ENCODE data around the gene SPTLC2.

The SPTLC2 gene

DNA sequence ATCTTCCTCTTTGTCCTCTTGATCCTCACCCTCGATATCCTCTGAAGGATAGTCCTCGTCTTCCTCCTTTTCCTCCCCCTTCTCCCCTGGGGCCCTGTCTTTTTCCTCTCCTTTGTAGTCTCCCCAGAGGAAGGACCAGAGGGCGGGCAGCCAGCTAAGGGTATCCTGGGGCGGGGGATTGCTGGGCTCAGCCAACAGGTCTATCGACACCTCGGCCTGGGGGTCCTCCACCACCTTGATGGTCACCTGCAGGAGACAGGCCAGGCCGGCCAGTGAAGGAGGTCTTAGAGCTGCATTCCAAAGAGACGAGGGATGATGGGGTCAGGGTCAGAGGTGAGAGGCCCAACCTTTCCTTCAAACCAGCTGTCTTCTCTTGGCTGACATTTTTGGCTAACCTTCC is 134.0 kb downstream of the SPTLC2 start:
- no peak overlapping the region for H3K9ac ChIP-seq (ENCODE audit: low read length in 5 of 5)

DNA sequence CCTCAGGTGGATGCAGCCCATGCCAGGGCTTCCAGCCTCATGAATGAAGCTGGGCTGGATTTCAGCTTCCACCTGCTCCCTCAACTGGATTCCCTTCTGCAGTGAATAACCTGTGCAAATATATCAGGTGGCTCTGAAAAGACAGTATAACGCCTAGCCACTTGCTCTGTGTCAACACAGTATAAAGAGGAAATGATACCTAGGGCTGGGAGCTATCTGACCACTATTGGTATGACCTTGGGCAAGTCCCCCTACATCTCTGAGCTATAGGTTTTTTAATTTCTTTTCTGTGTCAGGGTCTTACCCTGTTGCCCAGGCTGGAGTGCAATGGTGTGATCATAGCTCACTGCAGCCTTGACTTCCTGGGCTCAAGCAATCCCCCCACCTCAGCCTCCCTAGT is 137.6 kb downstream of the SPTLC2 start:
- peaks cover 0 to 12% (median 4%) of the 10 kb centered on the region in 5 donors for H3K4me1 ChIP-seq (ENCODE audit: control insufficient read depth in 5 of 5, insufficient read depth in 5 of 5, low read length in 5 of 5)
- H3K9me3 ChIP-seq (ENCODE audit: control insufficient read depth in 5 of 5, low read length in 5 of 5), result no peaks in the 10 kb centered on the region
- H3K27me3 ChIP-seq (ENCODE audit: control insufficient read depth in 5 of 5, insufficient read depth in 4 of 5, low read length in 5 of 5), result peaks cover 0 to 6% (median 3%) of the 10 kb centered on the region in 5 donors
- H3K36me3 ChIP-seq (ENCODE audit: control insufficient read depth in 5 of 5, insufficient read depth in 5 of 5, low read length in 5 of 5), result no peaks in the 10 kb centered on the region
- no peak overlapping the region for H3K4me3 ChIP-seq (ENCODE audit: low read depth in 1 of 5, low read length in 5 of 5)
- H3K9ac ChIP-seq (ENCODE audit: low read length in 5 of 5), result no peak overlapping the region
- no peak overlapping the region for H3K27ac ChIP-seq (ENCODE audit: low read depth, low read length)

More for the DNA sequence above, 134.0 kb downstream of the SPTLC2 start:
- H3K27me3 ChIP-seq (ENCODE audit: control insufficient read depth in 5 of 5, insufficient read depth in 4 of 5, low read length in 5 of 5), result peaks cover 0 to 4% (median 3%) of the 10 kb centered on the region in 5 donors
- H3K9me3 ChIP-seq (ENCODE audit: control insufficient read depth in 5 of 5, low read length in 5 of 5), result no peaks in the 10 kb centered on the region
- H3K36me3 ChIP-seq (ENCODE audit: control insufficient read depth in 5 of 5, insufficient read depth in 5 of 5, low read length in 5 of 5), result no peaks in the 10 kb centered on the region
- no peak overlapping the region for H3K27ac ChIP-seq (ENCODE audit: low read depth, low read length)
- no peaks in the 10 kb centered on the region for H3K4me1 ChIP-seq (ENCODE audit: control insufficient read depth in 5 of 5, insufficient read depth in 5 of 5, low read length in 5 of 5)
- H3K4me3 ChIP-seq (ENCODE audit: low read depth in 1 of 5, low read length in 5 of 5), result no peak overlapping the region

DNA sequence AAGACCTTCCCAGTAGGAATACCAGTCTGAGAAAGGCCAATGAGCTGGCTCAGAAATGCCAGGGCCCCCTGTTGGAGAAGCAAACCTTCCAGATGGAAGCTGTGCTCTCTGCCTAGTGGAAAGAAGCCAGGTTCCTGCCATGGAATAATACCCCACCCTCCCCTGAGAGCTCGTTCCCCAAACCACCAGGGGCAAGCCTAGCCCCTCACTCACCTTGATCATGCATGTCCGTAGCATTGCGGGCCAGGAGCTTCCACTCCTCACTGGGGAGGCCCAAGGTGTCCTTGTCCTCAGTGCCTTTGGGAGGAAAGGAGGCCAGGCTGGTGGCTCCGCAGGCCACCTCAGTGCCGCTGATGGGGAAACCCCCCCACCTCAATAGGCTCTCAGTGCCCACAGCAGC is 138.4 kb downstream of the SPTLC2 start:
- Histone ChIP-seq H3K27me3 (ENCODE audit: control insufficient read depth in 5 of 5, insufficient read depth in 4 of 5, low read length in 5 of 5) (peaks cover 0 to 6% (median 3%) of the 10 kb centered on the region in 5 donors), H3K4me3 (ENCODE audit: low read depth in 1 of 5, low read length in 5 of 5) (no peak overlapping the region), H3K9me3 (ENCODE audit: control insufficient read depth in 5 of 5, low read length in 5 of 5) (no peaks in the 10 kb centered on the region), H3K27ac (ENCODE audit: low read depth, low read length) (no peak overlapping the region), H3K36me3 (ENCODE audit: control insufficient read depth in 5 of 5, insufficient read depth in 5 of 5, low read length in 5 of 5) (no peaks in the 10 kb centered on the region), H3K4me1 (ENCODE audit: control insufficient read depth in 5 of 5, insufficient read depth in 5 of 5, low read length in 5 of 5) (peaks cover 0 to 12% (median 4%) of the 10 kb centered on the region in 5 donors), H3K9ac (ENCODE audit: low read length in 5 of 5) (no peak overlapping the region)

DNA sequence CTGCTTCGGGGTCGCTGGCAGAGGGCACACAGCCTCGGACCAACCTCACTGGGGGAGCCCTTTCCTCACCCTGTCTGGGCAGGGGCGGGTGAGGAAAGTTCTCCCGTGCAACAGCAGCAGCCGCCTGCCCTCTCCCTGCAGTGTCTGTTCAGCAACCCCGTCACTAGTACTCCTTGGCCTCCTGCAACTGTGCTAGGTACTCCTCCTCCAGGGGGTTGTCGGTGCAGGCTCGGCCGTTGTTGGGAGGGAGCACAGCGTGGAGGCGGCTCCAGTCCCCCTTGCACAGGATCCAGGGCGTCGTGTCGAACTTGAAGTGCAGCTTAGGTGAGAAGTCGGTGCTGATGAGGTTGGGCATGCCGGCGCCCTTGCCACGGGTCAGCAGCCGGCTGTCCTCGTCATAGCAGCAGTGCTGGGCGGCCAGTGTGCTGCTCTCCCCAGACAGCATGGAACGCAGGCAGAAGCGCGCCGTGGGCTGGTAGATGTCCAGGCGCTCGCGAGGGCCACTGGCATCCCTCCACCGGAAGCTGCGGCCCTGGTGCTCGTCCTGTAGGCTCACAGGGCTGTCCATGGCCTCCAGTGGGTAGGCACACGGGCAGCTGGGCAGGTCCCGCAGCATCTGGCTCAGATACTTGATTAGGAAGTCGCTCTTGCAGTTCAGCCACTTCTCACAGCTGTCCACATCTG is 140.9 kb downstream of the SPTLC2 start:
- peaks cover 0 to 12% (median 4%) of the 10 kb centered on the region in 5 donors for H3K4me1 ChIP-seq (ENCODE audit: control insufficient read depth in 5 of 5, insufficient read depth in 5 of 5, low read length in 5 of 5)
- H3K9ac ChIP-seq (ENCODE audit: low read length in 5 of 5), result no peak overlapping the region
- peaks cover 0 to 6% (median 3%) of the 10 kb centered on the region in 5 donors for H3K27me3 ChIP-seq (ENCODE audit: control insufficient read depth in 5 of 5, insufficient read depth in 4 of 5, low read length in 5 of 5)
- no peaks in the 10 kb centered on the region for H3K9me3 ChIP-seq (ENCODE audit: control insufficient read depth in 5 of 5, low read length in 5 of 5)
- H3K36me3 ChIP-seq (ENCODE audit: control insufficient read depth in 5 of 5, insufficient read depth in 5 of 5, low read length in 5 of 5), result no peaks in the 10 kb centered on the region
- no peak overlapping the region for H3K4me3 ChIP-seq (ENCODE audit: low read depth in 1 of 5, low read length in 5 of 5)
- H3K27ac ChIP-seq (ENCODE audit: low read depth, low read length), result no peak overlapping the region

DNA sequence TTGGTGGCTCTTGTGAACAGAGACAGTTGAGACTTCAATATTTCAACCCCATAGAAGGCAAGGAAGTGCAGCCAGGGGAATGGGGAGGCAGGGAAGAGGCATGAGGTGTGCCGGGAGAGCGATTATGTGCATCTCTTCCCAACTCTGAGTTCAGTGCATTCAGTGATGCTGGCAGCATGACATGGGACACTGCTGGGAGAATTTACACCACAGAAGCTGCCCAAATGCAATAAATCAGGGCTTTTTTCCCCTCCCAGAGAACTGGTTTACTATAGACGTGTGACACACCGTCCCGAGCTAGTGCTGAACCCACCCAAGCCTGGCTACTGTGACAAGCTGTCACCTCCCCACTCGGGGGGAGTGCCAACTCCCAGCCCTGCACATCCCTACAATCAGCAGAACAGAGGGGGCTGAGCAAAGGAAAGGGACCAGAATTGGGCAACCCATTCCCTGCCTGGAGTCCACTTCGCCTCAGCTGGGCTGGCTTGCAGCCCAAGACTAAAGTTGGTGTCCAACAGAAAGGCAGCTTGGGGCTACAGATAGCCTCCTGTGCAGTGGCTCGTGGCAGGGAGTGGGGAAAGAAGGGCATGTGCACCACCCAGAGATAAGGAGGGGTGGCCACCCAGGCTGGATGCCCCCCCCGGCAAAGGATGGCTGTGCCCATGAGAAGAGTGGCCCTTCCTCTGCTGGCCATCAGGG is 141.8 kb downstream of the SPTLC2 start:
- peak overlapping the region in 1 of 5 donors; percentile 13 for H3K9ac ChIP-seq (ENCODE audit: low read length in 5 of 5)
- peaks cover 1 to 7% (median 2%) of the 10 kb centered on the region in 5 donors for H3K36me3 ChIP-seq (ENCODE audit: control insufficient read depth in 5 of 5, insufficient read depth in 5 of 5, low read length in 5 of 5)
- H3K27me3 ChIP-seq (ENCODE audit: control insufficient read depth in 5 of 5, insufficient read depth in 4 of 5, low read length in 5 of 5), result peaks cover 0 to 6% (median 3%) of the 10 kb centered on the region in 5 donors
- no peak overlapping the region for H3K4me3 ChIP-seq (ENCODE audit: low read depth in 1 of 5, low read length in 5 of 5)
- peaks cover 0 to 12% (median 4%) of the 10 kb centered on the region in 5 donors for H3K4me1 ChIP-seq (ENCODE audit: control insufficient read depth in 5 of 5, insufficient read depth in 5 of 5, low read length in 5 of 5)
- H3K27ac ChIP-seq (ENCODE audit: low read depth, low read length), result no peak overlapping the region
- H3K9me3 ChIP-seq (ENCODE audit: control insufficient read depth in 5 of 5, low read length in 5 of 5), result no peaks in the 10 kb centered on the region

DNA sequence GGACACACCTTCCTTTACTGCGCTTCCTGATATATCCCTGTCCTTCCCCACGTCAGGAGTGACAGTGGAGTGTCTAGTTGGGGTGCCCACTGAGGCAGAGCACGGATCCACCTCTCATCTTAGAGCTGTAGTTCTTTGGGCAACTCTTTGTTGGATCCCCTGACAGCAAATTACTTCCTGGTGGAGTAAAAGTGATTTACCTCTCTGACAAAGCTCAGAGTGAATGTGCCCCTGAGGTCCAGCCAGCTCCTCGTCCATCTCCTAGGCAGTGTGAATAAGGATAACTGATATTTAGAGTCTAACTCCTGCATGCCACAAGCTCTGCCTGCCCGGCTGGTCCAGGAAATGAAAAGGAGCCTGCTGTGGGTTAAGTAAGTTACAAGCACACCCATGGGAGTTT is 142.5 kb downstream of the SPTLC2 start:
- Histone ChIP-seq H3K9ac (ENCODE audit: low read length in 5 of 5) (no peak overlapping the region), H3K36me3 (ENCODE audit: control insufficient read depth in 5 of 5, insufficient read depth in 5 of 5, low read length in 5 of 5) (peaks cover 5 to 14% (median 10%) of the 10 kb centered on the region in 5 donors), H3K27me3 (ENCODE audit: control insufficient read depth in 5 of 5, insufficient read depth in 4 of 5, low read length in 5 of 5) (peaks cover 0 to 6% (median 3%) of the 10 kb centered on the region in 5 donors), H3K27ac (ENCODE audit: low read depth, low read length) (no peak overlapping the region), H3K4me1 (ENCODE audit: control insufficient read depth in 5 of 5, insufficient read depth in 5 of 5, low read length in 5 of 5) (peaks cover 0 to 12% (median 4%) of the 10 kb centered on the region in 5 donors), H3K4me3 (ENCODE audit: low read depth in 1 of 5, low read length in 5 of 5) (no peak overlapping the region), H3K9me3 (ENCODE audit: control insufficient read depth in 5 of 5, low read length in 5 of 5) (no peaks in the 10 kb centered on the region)

DNA sequence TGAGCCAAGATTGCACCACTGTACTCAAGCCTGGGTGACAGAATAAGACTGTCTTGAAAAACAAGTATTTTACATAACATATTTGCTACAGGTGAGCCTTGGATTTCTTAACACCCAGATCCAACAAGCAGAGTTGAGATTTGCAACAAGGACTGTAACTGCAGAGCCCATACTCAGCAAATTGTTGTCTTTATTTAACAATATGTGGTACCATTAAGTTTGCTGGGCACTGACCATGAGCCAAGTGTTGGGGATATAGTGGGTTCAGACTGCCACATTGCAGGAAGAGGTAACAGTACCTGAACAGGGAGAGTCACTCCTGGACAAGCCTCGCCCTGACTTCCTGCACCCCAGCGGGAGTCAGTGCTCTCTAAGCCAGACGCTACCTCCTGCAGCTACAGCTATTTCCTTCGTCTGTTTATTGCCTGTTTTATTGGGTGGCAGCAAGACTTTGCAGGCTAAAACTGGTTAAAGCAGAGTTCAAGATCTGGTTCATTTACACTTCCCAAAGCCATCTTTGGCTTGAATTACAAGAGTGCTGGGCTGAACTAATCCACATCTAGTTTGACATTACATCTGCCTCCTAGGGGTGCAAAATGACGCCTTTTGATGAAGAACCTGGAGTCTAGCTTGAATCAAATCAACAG is 146.1 kb downstream of the SPTLC2 start:
- Histone ChIP-seq H3K27me3 (ENCODE audit: control insufficient read depth in 5 of 5, insufficient read depth in 4 of 5, low read length in 5 of 5) (no peaks in the 10 kb centered on the region), H3K27ac (ENCODE audit: low read depth, low read length) (no peak overlapping the region), H3K4me1 (ENCODE audit: control insufficient read depth in 5 of 5, insufficient read depth in 5 of 5, low read length in 5 of 5) (peaks cover 0 to 12% (median 4%) of the 10 kb centered on the region in 5 donors), H3K9me3 (ENCODE audit: control insufficient read depth in 5 of 5, low read length in 5 of 5) (no peaks in the 10 kb centered on the region), H3K36me3 (ENCODE audit: control insufficient read depth in 5 of 5, insufficient read depth in 5 of 5, low read length in 5 of 5) (peaks cover 21 to 50% (median 40%) of the 10 kb centered on the region in 5 donors), H3K9ac (ENCODE audit: low read length in 5 of 5) (no peak overlapping the region), H3K4me3 (ENCODE audit: low read depth in 1 of 5, low read length in 5 of 5) (no peak overlapping the region)

DNA sequence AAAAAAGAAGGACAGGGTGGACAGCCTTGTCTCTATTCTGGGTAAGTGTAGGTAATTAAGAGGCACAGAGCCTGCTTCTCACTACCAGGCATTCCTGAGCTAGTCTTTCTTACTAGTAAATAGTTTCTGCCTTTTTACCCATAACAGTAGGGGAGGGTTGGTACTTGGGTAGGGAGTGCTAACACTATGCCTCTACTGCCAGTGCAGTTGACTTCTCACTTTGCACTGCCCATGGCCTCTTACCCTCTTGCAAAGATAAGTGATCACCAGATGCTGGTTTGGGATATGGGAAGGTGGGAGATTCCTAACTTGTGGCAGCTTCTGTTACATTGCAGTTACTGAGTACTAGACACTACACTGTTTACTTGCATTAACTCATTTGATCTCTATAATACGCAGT is 146.9 kb downstream of the SPTLC2 start:
- no peaks in the 10 kb centered on the region for H3K9me3 ChIP-seq (ENCODE audit: control insufficient read depth in 5 of 5, low read length in 5 of 5)
- H3K4me1 ChIP-seq (ENCODE audit: control insufficient read depth in 5 of 5, insufficient read depth in 5 of 5, low read length in 5 of 5), result peaks cover 0 to 6% (median 2%) of the 10 kb centered on the region in 5 donors
- no peak overlapping the region for H3K4me3 ChIP-seq (ENCODE audit: low read depth in 1 of 5, low read length in 5 of 5)
- H3K27me3 ChIP-seq (ENCODE audit: control insufficient read depth in 5 of 5, insufficient read depth in 4 of 5, low read length in 5 of 5), result no peaks in the 10 kb centered on the region
- no peak overlapping the region for H3K27ac ChIP-seq (ENCODE audit: low read depth, low read length)
- H3K9ac ChIP-seq (ENCODE audit: low read length in 5 of 5), result no peak overlapping the region
- peaks cover 28 to 58% (median 48%) of the 10 kb centered on the region in 5 donors for H3K36me3 ChIP-seq (ENCODE audit: control insufficient read depth in 5 of 5, insufficient read depth in 5 of 5, low read length in 5 of 5)

DNA sequence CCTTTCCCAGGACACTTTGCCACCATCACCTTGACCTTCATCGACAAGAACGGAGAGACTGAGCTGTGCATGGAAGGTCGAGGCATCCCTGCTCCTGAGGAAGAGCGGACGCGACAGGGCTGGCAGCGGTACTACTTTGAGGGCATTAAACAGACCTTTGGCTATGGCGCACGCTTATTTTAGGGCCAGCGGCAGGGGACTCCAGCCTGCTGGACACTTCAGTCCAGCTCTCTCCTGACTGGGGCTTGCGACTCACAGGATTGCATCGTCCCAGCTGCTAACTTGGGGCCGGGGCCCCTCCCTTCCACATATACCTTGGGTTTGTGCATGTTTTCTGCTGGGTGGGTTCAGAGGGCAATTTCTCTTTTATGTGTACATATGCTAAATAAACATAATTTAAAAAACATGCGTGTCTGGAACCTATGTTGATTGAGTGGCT is 147.4 kb downstream of the SPTLC2 start:
- Histone ChIP-seq H3K27me3 (ENCODE audit: control insufficient read depth in 5 of 5, insufficient read depth in 4 of 5, low read length in 5 of 5) (no peaks in the 10 kb centered on the region), H3K36me3 (ENCODE audit: control insufficient read depth in 5 of 5, insufficient read depth in 5 of 5, low read length in 5 of 5) (peaks cover 28 to 62% (median 52%) of the 10 kb centered on the region in 5 donors), H3K27ac (ENCODE audit: low read depth, low read length) (no peak overlapping the region), H3K4me1 (ENCODE audit: control insufficient read depth in 5 of 5, insufficient read depth in 5 of 5, low read length in 5 of 5) (peaks cover 0 to 2% (median 0%) of the 10 kb centered on the region in 5 donors), H3K4me3 (ENCODE audit: low read depth in 1 of 5, low read length in 5 of 5) (no peak overlapping the region), H3K9ac (ENCODE audit: low read length in 5 of 5) (no peak overlapping the region), H3K9me3 (ENCODE audit: control insufficient read depth in 5 of 5, low read length in 5 of 5) (no peaks in the 10 kb centered on the region)

DNA sequence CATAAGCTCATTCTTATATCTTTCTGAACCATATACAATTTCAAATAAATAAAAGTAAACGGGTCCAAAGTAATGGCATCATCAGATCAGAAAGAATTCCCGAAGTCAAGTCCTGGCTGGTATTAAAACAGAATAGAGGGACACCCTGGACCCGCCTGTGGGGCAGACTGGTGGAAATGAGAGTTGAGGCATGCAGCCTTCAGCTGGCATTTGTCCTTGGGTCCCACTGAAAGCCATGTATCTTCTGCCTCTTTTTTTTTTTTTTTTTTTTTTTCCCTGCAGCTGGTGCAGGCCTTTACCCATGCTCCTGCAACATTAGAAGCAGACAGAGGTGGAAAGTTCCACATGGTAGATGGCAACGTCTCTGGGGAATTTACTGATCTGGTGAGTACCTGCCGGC is 148.6 kb downstream of the SPTLC2 start:
- H3K4me3 ChIP-seq (ENCODE audit: low read depth in 1 of 5, low read length in 5 of 5), result no peak overlapping the region
- H3K9me3 ChIP-seq (ENCODE audit: control insufficient read depth in 5 of 5, low read length in 5 of 5), result no peaks in the 10 kb centered on the region
- no peaks in the 10 kb centered on the region for H3K27me3 ChIP-seq (ENCODE audit: control insufficient read depth in 5 of 5, insufficient read depth in 4 of 5, low read length in 5 of 5)
- no peak overlapping the region for H3K27ac ChIP-seq (ENCODE audit: low read depth, low read length)
- no peak overlapping the region for H3K9ac ChIP-seq (ENCODE audit: low read length in 5 of 5)
- H3K4me1 ChIP-seq (ENCODE audit: control insufficient read depth in 5 of 5, insufficient read depth in 5 of 5, low read length in 5 of 5), result no peaks in the 10 kb centered on the region
- H3K36me3 ChIP-seq (ENCODE audit: control insufficient read depth in 5 of 5, insufficient read depth in 5 of 5, low read length in 5 of 5), result peaks cover 33 to 75% (median 65%) of the 10 kb centered on the region in 5 donors
